A549 (cell line): ENCODE measurements around the gene KDM4B. TPM values are rescaled to one million over a fixed set of nuclear protein-coding genes. Genes with fewer than 3 reads are reported as not detected.
"Not testable (repeated sequence)": the region's sequence is repeated elsewhere in the genome, so short reads cannot be mapped to it uniquely, and the experiment has no call there.

Experiments used
- ATAC-seq, 2 experiments: fragments of 200-7000 bp in 1 of 2; fragments of >200 bp in 1 of 2; cut with Nextera tagmentation in 1 of 2; cut with Tn5 transposase in 1 of 2; 3 replicates each; pipeline versions ENCODE4 v1.8.0 to v1.9.1; 2018 to 2020; ENCODE audit warnings: mild to moderate bottlenecking in 1 of 2, moderate library complexity in 1 of 2
- CTCF ChIA-PET: fragments of 300-600 bp; sonication (Branson Sonifier 250); formaldehyde crosslinking; extraction: SDS; loops from one replicate; lab custom pipeline; 2021; ENCODE audit warnings: antibody characterized with exemption, inconsistent platforms; lab: Yijun Ruan, JAX
- POLR2A ChIA-PET: fragments of 350-600 bp; formaldehyde crosslinking; extraction: SDS; loops from one replicate; lab custom pipeline; 2021; ENCODE audit warnings: antibody characterized with exemption, inconsistent platforms; lab: Yijun Ruan, JAX
- DNase-seq, 2 experiments: peaks; one replicate each; pipeline versions ENCODE4 v3.0.0 to v3.0.0-alpha.2; 2011 to 2016; ENCODE audit warnings: low read depth in 1 of 2, low spot score in 1 of 2
- FAIRE-seq: peaks from 2 replicates; lab custom pipeline; 2011; peaks lifted over from hg19 to GRCh38; lab: Jason Lieb, UNC
- H3K27ac ChIP-seq, 2 experiments: fragments of >200 bp; sonication (Bioruptor Twin); formaldehyde crosslinking; 3 replicates each; pipeline ENCODE4 v1.5.1; 2016 to 2017
- H3K4me1 ChIP-seq: fragments of >200 bp; sonication (Bioruptor Twin); formaldehyde crosslinking; 3 replicates; pipeline ENCODE4 v1.6.1; 2016
- H3K4me2 ChIP-seq: fragments of >200 bp; sonication (Bioruptor Twin); formaldehyde crosslinking; 3 replicates; pipeline ENCODE4 v1.6.1; 2016
- H3K4me3 ChIP-seq: fragments of >200 bp; sonication (Bioruptor Twin); formaldehyde crosslinking; 3 replicates; pipeline ENCODE4 v1.5.1; 2016
- H3K9me3 ChIP-seq: fragments of >200 bp; sonication (Bioruptor Twin); formaldehyde crosslinking; 3 replicates; pipeline ENCODE4 v1.6.1; 2016
- BHLHE40 ChIP-seq: IDR thresholded peaks from 2 replicates; pipeline ENCODE4 v1.6.1; 2012; ENCODE audit warnings: low read depth, low read length, inconsistent platforms
- CEBPB ChIP-seq, 2 experiments: fragments of >200 bp in 1 of 2; sonication (Bioruptor Twin) in 1 of 2; formaldehyde crosslinking in 1 of 2; IDR thresholded peaks; 2 replicates each; pipeline ENCODE4 v1.6.1; 2012 to 2016
- EHF ChIP-seq: fragments of 250-450 bp; sonication (Bioruptor Pico); IDR thresholded peaks from 2 replicates; pipeline ENCODE4 v1.5.0; 2020; ENCODE audit warnings: mild to moderate bottlenecking
- FOSB ChIP-seq: fragments of 250-450 bp; sonication (Bioruptor Pico); IDR thresholded peaks from 2 replicates; pipeline ENCODE4 v1.5.0; 2020; ENCODE audit warnings: mild to moderate bottlenecking, moderate library complexity
- GATA3 ChIP-seq: IDR thresholded peaks from 2 replicates; pipeline ENCODE4 v1.6.1; 2012; ENCODE audit warnings: borderline replicate concordance
- HEYL ChIP-seq: fragments of 250-450 bp; sonication (Bioruptor Pico); IDR thresholded peaks from 2 replicates; pipeline ENCODE4 v1.8.0; 2021; ENCODE audit warnings: mild to moderate bottlenecking, moderate library complexity
- HMGXB4 ChIP-seq: fragments of 250-450 bp; sonication (Bioruptor Pico); IDR thresholded peaks from 2 replicates; pipeline ENCODE4 v1.5.0; 2021; ENCODE audit warnings: mild to moderate bottlenecking, moderate library complexity, borderline replicate concordance
- JUNB ChIP-seq: fragments of >200 bp; sonication (Bioruptor Twin); formaldehyde crosslinking; IDR thresholded peaks from 2 replicates; pipeline ENCODE4 v1.6.1; 2016
- KDM5A ChIP-seq: fragments of 200-600 bp; sonication (generic); IDR thresholded peaks from 2 replicates; pipeline ENCODE4 v1.6.1; 2016; ENCODE audit warnings: antibody characterized with exemption, mild to moderate bottlenecking
- PBX3 ChIP-seq: IDR thresholded peaks from 2 replicates; pipeline ENCODE4 v1.6.1; 2012
- PHF8 ChIP-seq: fragments of 200-600 bp; sonication (generic); IDR thresholded peaks from 2 replicates; pipeline ENCODE4 v1.6.1; 2016; ENCODE audit warnings: low read depth, mild to moderate bottlenecking, antibody characterized with exemption, moderate library complexity, borderline replicate concordance
- RAD21 ChIP-seq, 2 experiments: fragments of >200 bp in 1 of 2; sonication (Bioruptor Twin) in 1 of 2; formaldehyde crosslinking in 1 of 2; IDR thresholded peaks in 1 of 2; conservative IDR thresholded peaks in 1 of 2; 2 replicates in 1 of 2; 3 replicates in 1 of 2; pipeline ENCODE4 v1.6.1; 2012 to 2018; ENCODE audit warnings: inconsistent platforms in 1 of 2
- RARB ChIP-seq: fragments of 250-450 bp; sonication (Bioruptor Pico); IDR thresholded peaks from 2 replicates; pipeline ENCODE4 v1.8.0; 2021; ENCODE audit warnings: mild to moderate bottlenecking, moderate library complexity
- RCOR1 ChIP-seq: fragments of 150-350 bp; IDR thresholded peaks from 2 replicates; pipeline ENCODE4 v1.6.1; 2014; ENCODE audit warnings: antibody characterized with exemption, low read length, low read depth
- REST ChIP-seq: fragments of 200-600 bp; sonication (generic); IDR thresholded peaks from 2 replicates; pipeline ENCODE4 v1.6.1; 2016; ENCODE audit warnings: antibody characterized with exemption, mild to moderate bottlenecking, moderate library complexity
- ZC3H11A ChIP-seq: fragments of 450-650 bp; IDR thresholded peaks from 2 replicates; pipeline ENCODE4 v1.6.1; 2014; ENCODE audit warnings: antibody characterized with exemption, mild to moderate bottlenecking
- ZFP36 ChIP-seq: fragments of 450-650 bp; IDR thresholded peaks from 2 replicates; pipeline ENCODE4 v1.6.1; 2014; ENCODE audit warnings: borderline replicate concordance; ENCODE audit not compliant: partially characterized antibody
- ZSCAN20 ChIP-seq: fragments of 250-450 bp; sonication (Bioruptor Pico); IDR thresholded peaks from 2 replicates; pipeline ENCODE4 v1.8.0; 2022; ENCODE audit warnings: mild to moderate bottlenecking, moderate library complexity
- WGBS: methylation state at CpG from one replicate; pipeline ENCODE4 v1.1.6; 2017; ENCODE audit errors: missing lambda C conversion rate; 5-methylcytosine and 5-hydroxymethylcytosine counted together
- polyA plus RNA-seq, 4 experiments: library from polyadenylated mRNA; depleted of rRNA in 3 of 4; stranded (reverse); fragments of >200 nt; fragmentation: RNase III in 1 of 4; extraction: RNeasy Plus Mini Kit Qiagen cat#74134 plus additional on column Dnase treatment in 1 of 4; gene quantifications; 2 replicates in 3 of 4; 3 replicates in 1 of 4; pipeline ENCODE4 v1.2.3, GENCODE V29; 2011 to 2017

The KDM4B gene
- polyA plus RNA-seq, 2 of the 4 experiments (the other 2 are of a cell fraction): 3.0 to 4.6 TPM

- no peak overlapping the region for H3K4me3 ChIP-seq
- POLR2A ChIA-PET: no interaction called here
- ATAC-seq (no peak), DNase-seq (no peak), FAIRE-seq (no peak)
- H3K9me3 ChIP-seq: no peaks in the 10 kb centered on the region
- TF ChIP-seq PBX3 (no peak), KDM5A (no peak), HEYL (no peak), REST (no peak), EHF (CRISPR knock-in tag) (no peak), PHF8 (no peak), CEBPB (IDR thresholded peaks at IDR 0.05) (no peak)
- H3K27ac ChIP-seq: no peak overlapping the region
- WGBS: 82% methylated on average over 7 of the region's 7 CpGs
- CTCF ChIA-PET: interaction anchor here (0.8 kb wide), 1 partner anchor 21 kb away, joined by 3 read pairs; no protein-coding TSS in a partner anchor
- no peaks in the 10 kb centered on the region for H3K4me1 ChIP-seq
- H3K4me2 ChIP-seq: no peak overlapping the region
These were observed 35.4 kb upstream of the KDM4B start for GRCh38 chr19:4933528-4933927.

- no peak overlapping the region for H3K4me3 ChIP-seq
- no peak overlapping the region for H3K4me2 ChIP-seq
- no peak for ATAC-seq
- H3K4me1 ChIP-seq: no peaks in the 10 kb centered on the region
- CTCF ChIA-PET: interaction anchor here (0.6 to 1.0 kb wide), 2 partner anchors 64 to 125 kb away, joined by 3 to 4 read pairs; no protein-coding TSS in a partner anchor
- 100% methylated on average over 6 of the region's 8 CpGs for WGBS
- FAIRE-seq: no peak
- no peak for DNase-seq
- TF ChIP-seq JUNB (no peak), GATA3 (no peak), ZSCAN20 (no peak), RCOR1 (no peak)
- TF ChIP-seq, all 56 proteins: peak for 0
- POLR2A ChIA-PET: no interaction called here
- no peak overlapping the region for H3K27ac ChIP-seq
- H3K9me3 ChIP-seq: no peaks in the 10 kb centered on the region
These were observed 33.5 kb upstream of the KDM4B start for GRCh38 chr19:4935444-4935843.

- 86% methylated on average over 7 of the region's 7 CpGs for WGBS
- ChIA-PET CTCF (interaction anchor here (0.6 to 1.2 kb wide), 2 partner anchors 80 to 128 kb away, joined by 3 read pairs; no protein-coding TSS in a partner anchor), POLR2A (no interaction called here)
- DNase-seq (no peak), FAIRE-seq (no peak), ATAC-seq (no peak)
- no peaks in the 10 kb centered on the region for H3K4me1 ChIP-seq
- no peaks in the 10 kb centered on the region for H3K9me3 ChIP-seq
- no peak overlapping the region for H3K4me3 ChIP-seq
- H3K4me2 ChIP-seq: no peak overlapping the region
- H3K27ac ChIP-seq: no peak overlapping the region
- TF ChIP-seq BHLHE40 (no peak), FOSB (CRISPR knock-in tag) (no peak), HMGXB4 (CRISPR knock-in tag) (no peak), ZC3H11A (no peak), ZFP36 (no peak), RAD21 (conservative IDR thresholded peaks at IDR 0.05 in 1 of 2, IDR thresholded peaks at IDR 0.05 in 1 of 2) (no peak), RARB (CRISPR knock-in tag) (no peak)
These were observed 31.9 kb upstream of the KDM4B start for GRCh38 chr19:4937060-4937459.

GRCh38 chr19:4938461-4938860 is 30.5 kb upstream of the KDM4B start:
- ChIA-PET CTCF (interaction anchor here (1.3 to 2.1 kb wide), 2 partner anchors 67 to 93 kb away, joined by 4 to 7 read pairs; no protein-coding TSS in a partner anchor), POLR2A (interaction anchor here (0.7 kb wide), 2 partner anchors 24 to 129 kb away, joined by 3 to 4 read pairs; no protein-coding TSS in a partner anchor)
- not testable (repeated sequence) for H3K4me3 ChIP-seq, DNase-seq, H3K4me2 ChIP-seq, FAIRE-seq, H3K27ac ChIP-seq, H3K9me3 ChIP-seq, ATAC-seq, H3K4me1 ChIP-seq
- WGBS: 93% methylated on average over 4 of the region's 4 CpGs
